Common myeloid progenitor, CD34-positive (primary cell): ENCODE results near the gene SELE.
"Not testable (repeated sequence)": the region's sequence is repeated elsewhere in the genome, so short reads cannot be mapped to it uniquely, and the experiment has no call there.

Source experiments
- CTCF ChIA-PET: fragments of 350-600 bp; sonication (Branson Sonifier 250); formaldehyde crosslinking; loops from one replicate; lab custom pipeline; 2021; ENCODE audit warnings: antibody characterized with exemption; lab: Charles Lee
- POLR2A ChIA-PET: fragments of 350-600 bp; sonication (Branson Sonifier 250); formaldehyde crosslinking; loops from one replicate; lab custom pipeline; 2021; ENCODE audit warnings: antibody characterized with exemption; lab: Charles Lee
- DNase-seq, 3 donors: peaks; one replicate each; pipeline versions ENCODE4 v3.0.0 to v3.0.0-alpha.2; 2013
- H3K27ac ChIP-seq, 2 experiments: 1 replicate in 1 of 2; 2 replicates in 1 of 2; pipeline ENCODE4 v1.7.0; 2013; ENCODE audit warnings: inconsistent platforms in 2 of 2, low read length in 2 of 2, mild to moderate bottlenecking in 2 of 2, low read depth in 1 of 2, moderate library complexity in 1 of 2; ENCODE audit not compliant: severe bottlenecking in 2 of 2, insufficient read depth in 1 of 2, poor library complexity in 1 of 2
- H3K27me3 ChIP-seq, 5 experiments: replicated peaks in 2 of 5; 1 replicate in 3 of 5; 2 replicates in 2 of 5; pipeline versions ENCODE4 v1.6.1 to v1.7.0; 2013; ENCODE audit warnings: low read length in 4 of 5, mild to moderate bottlenecking in 2 of 5, moderate library complexity in 2 of 5, inconsistent platforms in 1 of 5; ENCODE audit not compliant: insufficient read depth in 5 of 5, control insufficient read depth in 4 of 5
- H3K36me3 ChIP-seq, 4 experiments: 1 replicate in 2 of 4; 2 replicates in 2 of 4; pipeline versions ENCODE4 v1.6.1 to v1.7.0; 2013; ENCODE audit warnings: low read length in 3 of 4, control low read depth in 1 of 4, mild to moderate bottlenecking in 1 of 4; ENCODE audit not compliant: control insufficient read depth in 4 of 4, insufficient read depth in 4 of 4
- H3K4me1 ChIP-seq, 4 experiments: 1 replicate in 3 of 4; 2 replicates in 1 of 4; pipeline versions ENCODE4 v1.6.1 to v1.7.1; 2013; ENCODE audit warnings: low read length in 3 of 4, mild to moderate bottlenecking in 3 of 4, control low read depth in 1 of 4, inconsistent platforms in 1 of 4, moderate library complexity in 1 of 4; ENCODE audit not compliant: control insufficient read depth in 4 of 4, insufficient read depth in 4 of 4; ENCODE audit errors: control extremely low read depth in 1 of 4
- H3K4me3 ChIP-seq, 7 experiments: 1 replicate in 4 of 7; 2 replicates in 3 of 7; pipeline versions ENCODE4 v1.5.1 to v1.7.0; 2013; ENCODE audit warnings: mild to moderate bottlenecking in 7 of 7, low read length in 6 of 7, moderate library complexity in 6 of 7, inconsistent platforms in 2 of 7, low read depth in 2 of 7, control low read depth in 1 of 7; ENCODE audit not compliant: insufficient read depth in 4 of 7, control insufficient read depth in 1 of 7; ENCODE audit errors: extremely low read depth in 1 of 7
- H3K9me3 ChIP-seq, 5 experiments: 1 replicate in 4 of 5; 2 replicates in 1 of 5; pipeline versions ENCODE4 v1.6.1 to v1.7.1; 2013; ENCODE audit warnings: low read length in 4 of 5, mild to moderate bottlenecking in 2 of 5, inconsistent platforms in 1 of 5, low read depth in 1 of 5, moderate library complexity in 1 of 5; ENCODE audit not compliant: control insufficient read depth in 4 of 5, insufficient read depth in 2 of 5; ENCODE audit errors: control extremely low read depth in 1 of 5
- WGBS: methylation state at CpG from one replicate; pipeline ENCODE4 v1.1.5; 2013; ENCODE audit not compliant: insufficient coverage; 5-methylcytosine and 5-hydroxymethylcytosine counted together

Gene SELE

GRCh38 chr1:169726851-169727250 lies 7.0 kb downstream of the SELE start:
- Histone ChIP-seq H3K4me1 (peaks cover 0 to 5% (median 0%) of the 10 kb centered on the region in 4 experiments), H3K36me3 (no peaks in the 10 kb centered on the region), H3K4me3 (no peak overlapping the region), H3K9me3 (no peaks in the 10 kb centered on the region), H3K27me3 (no peaks in the 10 kb centered on the region), H3K27ac (no peak overlapping the region)
- WGBS: 96% methylated on average over 2 of the region's 3 CpGs
- ChIA-PET CTCF (interaction anchor here (0.7 to 0.9 kb wide), 2 partner anchors 21 to 82 kb away, joined by 3 read pairs; no protein-coding TSS in a partner anchor), POLR2A (no interaction called here)
- no peak for DNase-seq

DNA sequence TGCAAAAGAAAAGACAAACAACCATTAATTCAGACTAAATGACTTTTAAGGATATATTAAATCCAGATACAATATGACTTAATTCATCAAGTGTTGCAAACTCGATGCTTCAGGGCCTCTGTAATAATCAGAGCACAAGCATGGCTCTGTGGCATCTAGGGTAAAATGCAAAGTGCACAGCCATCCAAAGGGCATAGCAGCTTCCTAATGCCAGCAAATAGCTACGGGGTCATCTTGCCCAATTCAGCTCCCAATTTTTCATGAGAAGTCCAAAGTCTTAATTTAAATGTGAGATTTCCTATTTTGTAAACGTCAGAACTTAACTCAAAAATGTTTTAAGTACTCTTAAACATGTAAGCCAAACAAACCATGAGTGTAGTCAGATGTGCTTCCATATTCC lies 7.9 kb downstream of the SELE start:
- peaks cover 0 to 5% (median 0%) of the 10 kb centered on the region in 4 experiments for H3K4me1 ChIP-seq
- no peak overlapping the region for H3K4me3 ChIP-seq
- POLR2A ChIA-PET: no interaction called here
- H3K27ac ChIP-seq: no peak overlapping the region
- WGBS: 95% methylated on average over 2 of the region's 3 CpGs
- CTCF ChIA-PET: interaction anchor here (1.3 kb wide), 1 partner anchor 129 kb away, joined by 4 read pairs; no protein-coding TSS in a partner anchor
- no peaks in the 10 kb centered on the region for H3K36me3 ChIP-seq
- no peak for DNase-seq
- no peaks in the 10 kb centered on the region for H3K27me3 ChIP-seq
- H3K9me3 ChIP-seq: no peaks in the 10 kb centered on the region

- H3K4me3 ChIP-seq: no peak overlapping the region
- H3K4me1 ChIP-seq: peaks cover 0 to 5% (median 0%) of the 10 kb centered on the region in 4 experiments
- H3K27me3 ChIP-seq: no peaks in the 10 kb centered on the region
- no peaks in the 10 kb centered on the region for H3K36me3 ChIP-seq
- H3K9me3 ChIP-seq: no peaks in the 10 kb centered on the region
- H3K27ac ChIP-seq: no peak overlapping the region
- WGBS: 83% methylated on average over 3 of the region's 4 CpGs
- DNase-seq: no peak
- POLR2A ChIA-PET: no interaction called here
- CTCF ChIA-PET: no interaction called here
These were observed 9.7 kb downstream of the SELE start for GRCh38 chr1:169724168-169724567.

DNA sequence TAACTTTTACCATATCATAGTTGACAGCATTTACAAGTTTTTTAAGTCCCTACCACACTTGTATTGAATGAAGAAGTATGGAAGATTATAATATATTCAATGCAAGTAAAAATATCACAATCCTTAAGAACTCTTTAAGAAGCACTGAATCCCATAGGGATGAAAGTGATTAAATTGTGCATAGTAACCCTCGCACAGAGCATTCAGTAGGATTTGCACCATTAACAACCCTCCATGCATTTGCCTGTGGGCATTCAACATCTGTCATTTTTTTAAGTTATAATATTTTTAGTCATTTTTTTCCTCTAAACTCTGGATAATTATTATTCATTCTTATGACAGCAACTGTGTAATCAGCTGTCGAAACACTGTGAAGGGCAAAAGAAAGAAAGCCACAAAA lies 10.1 kb downstream of the SELE start:
- DNase-seq: no peak
- Histone ChIP-seq H3K4me3 (no peak overlapping the region), H3K27ac (no peak overlapping the region), H3K4me1 (peaks cover 0 to 5% (median 0%) of the 10 kb centered on the region in 4 experiments), H3K27me3 (no peaks in the 10 kb centered on the region), H3K9me3 (no peaks in the 10 kb centered on the region), H3K36me3 (no peaks in the 10 kb centered on the region)
- POLR2A ChIA-PET: no interaction called here
- WGBS: no CpG with 5 or more reads among the region's 2 CpGs
- CTCF ChIA-PET: no interaction called here

DNA sequence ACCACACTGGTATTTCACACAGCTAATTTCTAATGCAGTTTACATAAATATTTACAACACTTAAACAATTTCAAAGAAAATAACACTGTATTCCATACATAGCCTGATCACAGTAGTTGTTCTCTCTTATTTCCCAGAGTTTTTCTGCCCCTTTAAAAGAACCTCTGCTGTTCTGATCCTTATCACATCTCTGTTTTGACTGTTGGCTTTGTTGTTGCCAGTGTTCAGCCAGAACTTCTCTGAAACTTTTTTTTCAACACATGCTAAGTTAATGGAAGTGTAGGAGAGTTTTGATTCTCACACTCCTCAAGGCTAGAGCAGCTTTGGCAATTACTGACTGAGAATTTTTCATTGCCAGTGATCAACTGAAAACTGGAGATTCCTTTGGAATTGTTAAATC lies 11.1 kb downstream of the SELE start:
- Histone ChIP-seq H3K27me3 (no peaks in the 10 kb centered on the region), H3K4me3 (no peak overlapping the region), H3K36me3 (no peaks in the 10 kb centered on the region), H3K27ac (no peak overlapping the region), H3K9me3 (no peaks in the 10 kb centered on the region), H3K4me1 (peaks cover 0 to 5% (median 0%) of the 10 kb centered on the region in 4 experiments)
- peak in 1 of 3 donors; percentile 19 for DNase-seq
- POLR2A ChIA-PET: no interaction called here
- CTCF ChIA-PET: interaction anchor here (0.7 to 0.9 kb wide), 2 partner anchors 10 to 11 kb away, joined by 3 to 4 read pairs; partner anchors contain the start of gene SELE

DNA sequence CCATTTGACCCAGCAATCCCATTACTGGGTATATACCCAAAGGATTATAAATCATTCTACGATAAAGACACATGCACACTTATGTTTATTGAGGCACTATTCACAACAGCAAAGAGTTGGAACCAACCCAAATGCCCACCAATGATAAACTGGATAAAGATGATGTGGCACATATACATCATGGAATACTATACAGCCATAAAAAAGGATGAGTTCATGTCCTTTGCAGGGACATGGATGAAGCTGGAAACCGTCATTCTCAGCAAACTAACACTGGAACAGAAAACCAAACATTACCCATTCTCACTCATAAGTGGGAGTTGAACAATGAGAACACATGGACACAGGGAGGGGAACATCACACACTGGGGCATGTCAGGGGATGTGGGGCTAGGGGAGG lies 18.8 kb downstream of the SELE start:
- POLR2A ChIA-PET, DNase-seq, H3K4me3 ChIP-seq, H3K36me3 ChIP-seq, H3K9me3 ChIP-seq, H3K27ac ChIP-seq, H3K27me3 ChIP-seq: not testable (repeated sequence)
- WGBS: no CpG with 5 or more reads among the region's 2 CpGs
- CTCF ChIA-PET: interaction anchor here (6.4 kb wide), 1 partner anchor 112 kb away, joined by 107 read pairs; no protein-coding TSS in a partner anchor
- H3K4me1 ChIP-seq: peaks cover 2 to 13% (median 11%) of the 10 kb centered on the region in 4 experiments

GRCh38 chr1:169713090-169713489 lies 20.8 kb downstream of the SELE start:
- CTCF ChIA-PET: interaction anchor here (0.6 to 6.4 kb wide), 21 partner anchors 7 to 252 kb away, joined by 3 to 107 read pairs (median 5); partner anchors contain the start of gene F5
- H3K4me1 ChIP-seq: peaks cover 7 to 27% (median 25%) of the 10 kb centered on the region in 4 experiments
- H3K27ac ChIP-seq, H3K4me3 ChIP-seq, H3K36me3 ChIP-seq, H3K27me3 ChIP-seq, DNase-seq, H3K9me3 ChIP-seq, POLR2A ChIA-PET: not testable (repeated sequence)
- WGBS: 100% methylated on average over 2 of the region's 5 CpGs
